Right atrium auricular region (tissue), 2 donors: ENCODE measurements around the gene DLG1. TPM values are rescaled to one million over a fixed set of nuclear protein-coding genes. Genes with fewer than 3 reads are reported as not detected.
A peak's percentile ranks its signal among the peaks of the same experiment; 100 is the strongest.

Experiments
- DNase-seq: peaks from one replicate; pipeline ENCODE4 v3.0.0-alpha.2; 2019; ENCODE audit warnings: low spot score
- H3K27ac ChIP-seq, 2 donors: fragments of 200-600 bp; sonication (generic); 1 replicate in 1 of 2; 2 replicates in 1 of 2; pipeline ENCODE4 v1.5.1; 2016 to 2019
- H3K27me3 ChIP-seq, 2 donors: fragments of 200-600 bp; sonication (generic); one replicate each; pipeline versions ENCODE4 v1.5.1 to v1.6.0; 2017 to 2019
- H3K36me3 ChIP-seq: fragments of 200-600 bp; sonication (generic); one replicate; pipeline ENCODE4 v1.5.1; 2016
- H3K4me1 ChIP-seq, 2 donors: fragments of 200-600 bp; sonication (generic); one replicate each; pipeline versions ENCODE4 v1.5.1 to v1.6.0; 2017 to 2019
- H3K4me3 ChIP-seq, 2 donors: fragments of 200-600 bp; sonication (generic); 1 replicate in 1 of 2; 2 replicates in 1 of 2; pipeline ENCODE4 v1.5.1; 2017 to 2019; ENCODE audit warnings: mild to moderate bottlenecking in 1 of 2, moderate library complexity in 1 of 2
- H3K9me3 ChIP-seq, 2 donors: fragments of 200-600 bp; sonication (generic); one replicate each; pipeline ENCODE4 v1.5.1; 2019
- CTCF ChIP-seq, 2 donors: fragments of 200-600 bp; sonication (generic); IDR thresholded peaks; one replicate each; pipeline ENCODE4 v1.5.1; 2019; ENCODE audit warnings: antibody characterized with exemption in 2 of 2
- total RNA-seq, 2 donors: library from RNA; depleted of rRNA; stranded (reverse); fragments of >200 nt; gene quantifications; one replicate each; pipeline ENCODE4 v1.1.0, GENCODE V29; 2016

The DLG1 gene
- total RNA-seq, 2 donors from 2014 or later: 24.4 to 49.9 TPM

DNA sequence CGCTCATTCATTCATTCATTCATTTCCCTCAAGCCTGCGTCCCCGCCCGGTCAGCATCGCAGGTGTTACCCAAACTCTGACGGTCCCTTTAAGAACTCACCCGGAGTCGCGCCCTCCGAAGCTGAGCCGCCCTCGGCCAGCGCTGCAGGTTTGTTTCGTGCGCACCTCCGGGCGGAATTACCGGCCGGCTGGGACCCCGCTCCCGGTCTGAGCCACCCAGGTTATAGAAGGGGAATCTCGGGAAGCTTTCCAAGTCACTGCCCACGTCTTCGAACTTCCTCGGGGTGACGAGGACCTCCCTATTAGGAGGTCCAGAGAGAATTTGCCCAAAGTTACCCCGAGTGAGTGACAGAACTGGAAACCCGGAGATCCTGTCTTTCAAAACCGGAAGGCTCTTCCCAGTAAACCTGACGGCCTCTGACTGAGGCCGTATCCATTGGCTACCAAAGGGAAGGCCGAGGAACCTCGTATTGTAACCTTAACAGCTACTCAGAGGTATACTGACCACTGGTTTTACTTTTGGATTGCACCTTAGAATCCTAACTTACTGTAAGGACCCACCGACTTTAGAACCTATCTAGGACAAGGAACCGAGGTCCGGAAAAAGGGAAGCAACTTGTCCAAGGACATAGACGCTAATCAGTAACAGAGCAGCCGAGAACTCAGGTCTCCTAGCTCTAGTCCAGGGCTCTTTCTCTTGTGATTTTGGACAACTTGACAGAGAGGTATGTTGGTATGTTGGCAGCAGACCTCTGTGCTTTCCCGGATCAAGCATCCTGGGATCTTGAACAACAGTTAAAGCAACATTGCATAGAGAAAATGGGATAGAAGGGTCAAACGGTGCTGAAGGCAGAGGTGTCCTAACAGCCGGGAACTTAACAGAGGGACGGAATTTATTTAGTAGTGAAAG, 788 bp upstream of the DLG1 start:
- H3K4me1 ChIP-seq: peaks cover 0 to 17% of the 10 kb centered on the region in 2 donors
- H3K27ac ChIP-seq: peak overlapping the region; percentile 95 to 97
- H3K4me3 ChIP-seq: peak overlapping the region; percentile 85 to 99
- no peaks in the 10 kb centered on the region for H3K36me3 ChIP-seq
- no peaks in the 10 kb centered on the region for H3K27me3 ChIP-seq
- DNase-seq: no peak
- no peaks in the 10 kb centered on the region for H3K9me3 ChIP-seq
- no peak for TF ChIP-seq CTCF (IDR thresholded peaks at IDR 0.05)

- DNase-seq: peak; percentile 87
These were observed 704 bp downstream of the DLG1 start for GRCh38 chr3:197297476-197298340.

DNA sequence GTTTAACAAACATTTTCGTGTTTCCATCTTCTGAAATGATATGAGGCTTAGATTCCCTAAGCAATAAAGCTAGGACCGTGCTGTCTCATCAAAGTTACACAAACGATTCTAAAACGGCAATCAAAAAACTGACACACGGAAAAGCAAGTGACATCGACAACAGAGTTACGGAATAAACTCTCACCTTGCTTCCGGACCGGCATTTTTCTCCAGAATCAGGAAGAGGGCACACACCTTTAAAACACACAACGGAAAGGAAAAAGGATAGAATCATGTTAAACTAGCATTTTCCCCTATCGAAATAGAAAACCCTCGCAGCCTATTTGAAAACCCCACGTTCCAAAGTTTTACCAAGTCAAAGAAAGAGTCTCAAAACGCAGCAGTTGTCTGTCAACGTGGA, 1.4 kb downstream of the DLG1 start:
- no peak for TF ChIP-seq CTCF (IDR thresholded peaks at IDR 0.05)
- H3K4me1 ChIP-seq: peaks cover 0 to 23% of the 10 kb centered on the region in 2 donors
- peaks cover 2% of the 10 kb centered on the region for H3K36me3 ChIP-seq
- peak overlapping the region; percentile 95 to 97 for H3K27ac ChIP-seq
- no peaks in the 10 kb centered on the region for H3K27me3 ChIP-seq
- no peaks in the 10 kb centered on the region for H3K9me3 ChIP-seq
- DNase-seq: no peak
- H3K4me3 ChIP-seq: peak overlapping the region; percentile 85 to 99

More at GRCh38 chr3:197297476-197298340, 704 bp downstream of the DLG1 start:
- H3K27ac ChIP-seq: peak overlapping the region; percentile 95 to 97
- H3K4me1 ChIP-seq: peaks cover 0 to 23% of the 10 kb centered on the region in 2 donors
- peak overlapping the region; percentile 85 to 99 for H3K4me3 ChIP-seq
- H3K9me3 ChIP-seq: no peaks in the 10 kb centered on the region
- no peaks in the 10 kb centered on the region for H3K27me3 ChIP-seq
- H3K36me3 ChIP-seq: no peaks in the 10 kb centered on the region
- TF ChIP-seq CTCF (IDR thresholded peaks at IDR 0.05): no peak

DNA sequence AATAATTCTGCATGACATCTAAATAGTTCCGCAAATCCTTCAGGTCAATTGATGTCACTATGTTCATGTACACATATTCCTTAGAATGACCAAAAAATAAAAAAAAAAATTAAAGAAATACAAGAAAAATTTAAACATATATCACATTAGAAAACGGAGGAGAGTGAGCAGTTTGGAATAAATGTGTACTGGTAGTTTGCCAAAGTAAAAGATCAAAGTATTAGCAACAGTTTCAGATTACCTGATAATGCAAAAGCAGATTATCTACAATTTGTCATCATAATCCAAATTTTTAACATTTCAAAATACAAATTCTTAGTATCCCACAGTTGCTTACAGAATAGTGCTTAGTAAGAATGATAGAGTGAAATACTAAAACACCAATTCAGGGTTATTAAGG, 1.9 kb downstream of the DLG1 start:
- Histone ChIP-seq H3K9me3 (no peaks in the 10 kb centered on the region), H3K27me3 (no peaks in the 10 kb centered on the region), H3K4me3 (peak overlapping the region; percentile 85 to 99), H3K4me1 (peaks cover 0 to 23% of the 10 kb centered on the region in 2 donors), H3K36me3 (peaks cover 6% of the 10 kb centered on the region), H3K27ac (peak overlapping the region; percentile 95 to 97)
- no peak for TF ChIP-seq CTCF (IDR thresholded peaks at IDR 0.05)
- no peak for DNase-seq

- no peaks in the 10 kb centered on the region for H3K9me3 ChIP-seq
- no peak overlapping the region for H3K27ac ChIP-seq
- peaks cover 0 to 23% of the 10 kb centered on the region in 2 donors for H3K4me1 ChIP-seq
- H3K27me3 ChIP-seq: no peaks in the 10 kb centered on the region
- no peak overlapping the region for H3K4me3 ChIP-seq
- H3K36me3 ChIP-seq: peaks cover 6% of the 10 kb centered on the region
- no peak for DNase-seq
- TF ChIP-seq CTCF (IDR thresholded peaks at IDR 0.05): no peak
These were observed 2.5 kb downstream of the DLG1 start for GRCh38 chr3:197295871-197296270.
